KMS-11 (cell line): Measurements from ENCODE around the gene OGA.

Experiments used
- H2AFZ ChIP-seq: fragments of 200-600 bp; sonication (generic); 2 replicates; pipeline ENCODE4 v1.6.1; 2016; ENCODE audit warnings: antibody characterized with exemption, mixed run types, low read depth
- H3K27ac ChIP-seq: fragments of 200-600 bp; sonication (generic); 2 replicates; pipeline ENCODE4 v1.6.1; 2016; ENCODE audit warnings: mild to moderate bottlenecking, mixed run types
- H3K27me3 ChIP-seq: fragments of 200-600 bp; sonication (generic); 2 replicates; pipeline ENCODE4 v1.6.1; 2017; ENCODE audit warnings: mild to moderate bottlenecking, low read depth, mixed run types, moderate library complexity; ENCODE audit not compliant: insufficient read depth
- H3K36me3 ChIP-seq: fragments of 200-600 bp; sonication (generic); 2 replicates; pipeline ENCODE4 v1.6.1; 2017; ENCODE audit warnings: mild to moderate bottlenecking, mixed run types; ENCODE audit not compliant: insufficient read depth
- H3K4me1 ChIP-seq: fragments of 200-600 bp; sonication (generic); 2 replicates; pipeline ENCODE4 v1.6.1; 2016; ENCODE audit warnings: mild to moderate bottlenecking, low read depth, mixed run types; ENCODE audit not compliant: poor library complexity, severe bottlenecking
- H3K4me2 ChIP-seq: fragments of 200-600 bp; sonication (generic); 2 replicates; pipeline ENCODE4 v1.7.0; 2016; ENCODE audit warnings: mild to moderate bottlenecking, mixed run types
- H3K4me3 ChIP-seq: fragments of 200-600 bp; sonication (generic); IDR thresholded peaks from 2 replicates; pipeline ENCODE4 v1.6.1; 2017; ENCODE audit warnings: low read depth, low read length, mixed read lengths; ENCODE audit not compliant: insufficient read depth
- H3K79me2 ChIP-seq: fragments of 200-600 bp; sonication (generic); 2 replicates; pipeline ENCODE4 v1.6.1; 2016; ENCODE audit warnings: low read depth, mixed run types; ENCODE audit not compliant: insufficient read depth
- H3K9ac ChIP-seq: fragments of 200-600 bp; sonication (generic); 2 replicates; pipeline ENCODE4 v1.6.1; 2016; ENCODE audit warnings: mild to moderate bottlenecking, mixed run types
- H4K20me1 ChIP-seq: fragments of 200-600 bp; sonication (generic); 2 replicates; pipeline ENCODE4 v1.6.1; 2016; ENCODE audit warnings: mild to moderate bottlenecking, mixed run types; ENCODE audit not compliant: insufficient read depth
- CTCF ChIP-seq: fragments of 200-600 bp; sonication (generic); conservative IDR thresholded peaks from 2 replicates; pipeline ENCODE4 v1.6.1; 2017; ENCODE audit warnings: low read depth, mild to moderate bottlenecking, antibody characterized with exemption, low read length, moderate library complexity, mixed read lengths

OGA gene

GRCh38 chr10:101830322-101831168, 12.3 kb upstream of the OGA start:
- Histone ChIP-seq H3K79me2 (no peaks in the 10 kb centered on the region), H3K36me3 (no peaks in the 10 kb centered on the region), H2AFZ (peak overlapping the region; percentile 85), H3K9ac (peak overlapping the region; percentile 61; the same call in 1 of the 2 replicates), H3K27me3 (no peaks in the 10 kb centered on the region), H3K4me2 (peak overlapping the region; percentile 89), H3K4me1 (peaks cover 17% of the 10 kb centered on the region), H3K4me3 (no peak overlapping the region), H4K20me1 (no peaks in the 10 kb centered on the region), H3K27ac (peak overlapping the region; percentile 76)
- TF ChIP-seq CTCF = no peak

GRCh38 chr10:101829561-101830315, 11.5 kb upstream of the OGA start:
- Histone ChIP-seq H3K36me3 (no peaks in the 10 kb centered on the region), H3K4me2 (peak overlapping the region; percentile 89), H2AFZ (peak overlapping the region; percentile 85; the same call in 1 of the 2 replicates), H3K27ac (peak overlapping the region; percentile 76), H3K4me3 (no peak overlapping the region), H4K20me1 (no peaks in the 10 kb centered on the region), H3K27me3 (no peaks in the 10 kb centered on the region), H3K79me2 (no peaks in the 10 kb centered on the region), H3K9ac (peak overlapping the region; percentile 61; the same call in 1 of the 2 replicates), H3K4me1 (peaks cover 17% of the 10 kb centered on the region)
- TF ChIP-seq CTCF = no peak

- H3K4me2 ChIP-seq = peak overlapping the region; percentile 48
- H3K79me2 ChIP-seq = no peaks in the 10 kb centered on the region
- no peak for TF ChIP-seq CTCF
- no peaks in the 10 kb centered on the region for H3K27me3 ChIP-seq
- H3K9ac ChIP-seq = no peak overlapping the region
- no peaks in the 10 kb centered on the region for H3K36me3 ChIP-seq
- no peak overlapping the region for H2AFZ ChIP-seq
- H3K4me3 ChIP-seq = no peak overlapping the region
- no peak overlapping the region for H3K27ac ChIP-seq
- H4K20me1 ChIP-seq = no peaks in the 10 kb centered on the region
- H3K4me1 ChIP-seq = peaks cover 17% of the 10 kb centered on the region
Measured at GRCh38 chr10:101828766-101829551, 10.7 kb upstream of the OGA start.

DNA sequence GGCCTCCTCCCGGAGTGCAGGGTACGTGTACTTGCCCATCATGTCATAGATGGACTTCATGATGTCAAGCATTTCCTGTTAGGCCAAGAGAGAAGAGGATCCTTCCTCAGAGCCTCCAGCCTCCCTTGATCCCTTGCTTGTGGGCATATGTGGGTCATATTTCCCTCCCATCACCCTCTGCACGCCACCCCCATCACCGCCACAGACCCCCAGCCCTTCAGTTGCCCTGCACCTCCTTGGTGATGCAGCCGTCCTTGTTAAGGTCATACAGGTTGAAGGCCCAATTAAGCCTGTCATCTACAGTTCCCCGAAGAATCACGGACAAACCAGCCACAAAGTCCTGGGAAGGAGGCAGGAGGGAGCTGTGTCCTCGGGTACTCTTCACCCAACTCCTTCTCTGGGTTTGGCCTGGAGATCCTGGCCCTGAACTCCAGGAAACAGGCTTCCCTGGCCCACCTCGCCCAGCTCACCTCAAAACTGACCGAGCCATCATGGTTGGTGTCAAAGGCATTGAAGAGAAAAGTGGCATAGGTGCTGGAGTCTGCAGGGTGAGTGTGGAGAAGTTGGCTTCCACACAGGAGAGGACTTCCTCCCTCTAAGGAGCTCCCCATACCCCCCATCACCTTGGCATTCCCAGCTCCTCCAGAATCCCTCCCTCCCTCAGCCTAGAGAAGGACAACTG, 9.8 kb upstream of the OGA start:
- H4K20me1 ChIP-seq = no peaks in the 10 kb centered on the region
- H3K4me2 ChIP-seq = no peak overlapping the region
- TF ChIP-seq CTCF = no peak
- no peak overlapping the region for H3K9ac ChIP-seq
- no peaks in the 10 kb centered on the region for H3K36me3 ChIP-seq
- H3K79me2 ChIP-seq = no peaks in the 10 kb centered on the region
- H3K27ac ChIP-seq = no peak overlapping the region
- no peak overlapping the region for H2AFZ ChIP-seq
- no peak overlapping the region for H3K4me3 ChIP-seq
- no peaks in the 10 kb centered on the region for H3K27me3 ChIP-seq
- peaks cover 17% of the 10 kb centered on the region for H3K4me1 ChIP-seq
